Fibroblast of skin of left biceps (primary cell): ENCODE results near the gene CLK1.

Source experiments
- DNase-seq, 2 experiments: peaks; one replicate each; pipeline ENCODE4 v3.0.0-alpha.2; 2013; ENCODE audit warnings: low read depth in 2 of 2

The CLK1 gene

GRCh38 chr2:200811333-200812121 lies 52.9 kb downstream of the CLK1 start, which contains the start of gene BZW1:
Gene BZW1, plus strand, starts transcription at chr2:200811910. Its CDS starts 1,308 bp downstream, at chr2:200813218.
- DNase-seq, result peak; percentile 94 to 96

- DNase-seq, result no peak
Measured at GRCh38 chr2:200810998-200811332, 53.5 kb downstream of the CLK1 start.

GRCh38 chr2:200810252-200810997 lies 54.0 kb downstream of the CLK1 start:
- DNase-seq, result peak in 1 of 2 experiments; percentile 55

GRCh38 chr2:200809506-200810251 lies 54.8 kb downstream of the CLK1 start:
- DNase-seq, result no peak
